K562 (cell line): ENCODE data around the gene CLDN15. TPM values are rescaled to one million over a fixed set of nuclear protein-coding genes. Genes with fewer than 3 reads are reported as not detected.

Experiments
- KLF1 ChIP-seq: fragments of 450-650 bp; IDR thresholded peaks from 2 replicates; pipeline ENCODE4 v1.6.1; 2016; ENCODE audit warnings: missing genetic modification characterization, missing compliant biosample characterization
- MGA ChIP-seq: fragments of 450-650 bp; IDR thresholded peaks from 2 replicates; pipeline ENCODE4 v1.6.1; 2016; ENCODE audit warnings: mild to moderate bottlenecking, moderate library complexity
- PHF8 ChIP-seq: fragments of 200-600 bp; sonication (generic); IDR thresholded peaks from 2 replicates; pipeline ENCODE4 v1.6.1; 2012; ENCODE audit warnings: mixed run types, mild to moderate bottlenecking, inconsistent platforms, low read length, moderate library complexity, borderline replicate concordance
- REST ChIP-seq, 2 experiments: fragments of 450-650 bp; formaldehyde crosslinking in 1 of 2; IDR thresholded peaks; 2 replicates each; pipeline versions ENCODE4 v1.4.0 to v1.6.1; 2014 to 2020; ENCODE audit warnings: mild to moderate bottlenecking in 2 of 2, borderline replicate concordance in 1 of 2, low read depth in 1 of 2
- SMAD1 ChIP-seq: fragments of 150-350 bp; IDR thresholded peaks from 2 replicates; pipeline ENCODE4 v1.6.1; 2014; ENCODE audit warnings: low read length, low read depth; ENCODE audit not compliant: partially characterized antibody
- polyA plus RNA-seq, 8 experiments: library from polyadenylated mRNA; depleted of rRNA in 4 of 8; stranded (reverse) in 5 of 8; unstranded in 3 of 8; fragments of >200 nt; fragmentation: Nextera tagmentation in 2 of 8; fragmentation: Illumina TruSeq in 1 of 8; extraction: Ambion mirVana in 2 of 8; extraction: Trizol in 1 of 8; gene quantifications; 2 replicates each; pipeline versions ENCODE4 v1.2.1 to v1.2.3, GENCODE V29; 2011 to 2014; ENCODE audit warnings: inconsistent platforms in 1 of 8, missing spikeins in 1 of 8
- total RNA-seq, 7 experiments: library from RNA; depleted of rRNA in 6 of 7; stranded (reverse); fragments of >200 nt in 6 of 7; fragmentation: Illumina TruSeq in 2 of 7; extraction: Trizol in 2 of 7; gene quantifications; 2 replicates each; pipeline versions ENCODE4 v1.2.1 to v1.2.3, GENCODE V29; 2011 to 2021; ENCODE audit warnings: low replicate concordance in 1 of 7

CLDN15 gene
- total and polyA plus RNA-seq, 9 of the 15 experiments (the other 6 are each of a cell fraction or from before 2014, with no cell fraction given), result 0.32 to 14.5 (median 7.4) TPM

GRCh38 chr7:101216860-101217387, 20.7 kb downstream of the CLDN15 start (continued):
- TF ChIP-seq MGA, result peak; percentile 84
- peak; percentile 59; the same call in 1 of the 2 replicates for TF ChIP-seq PHF8
- TF ChIP-seq REST (IDR thresholded peaks at IDR 0.05; ENCODE audit: borderline replicate concordance), result no peak
- TF ChIP-seq REST (CRISPR knock-in tag; IDR thresholded peaks at IDR 0.05; ENCODE audit: low read depth), result 0 out of 2 replicates have a peak, but pooled peaks have one; percentile 18
- no peak for TF ChIP-seq SMAD1
- TF ChIP-seq KLF1 (tag), result peak; percentile 79
